GM18909 (cell line): ENCODE results near the gene HMX1.

Source experiments
- ATAC-seq: cut with Tn5 transposase; IDR thresholded peaks from one replicate; pipeline ENCODE4 v1.9.1; 2021; ENCODE audit warnings: mild to moderate bottlenecking; ENCODE audit not compliant: unreplicated experiment, poor library complexity

Gene HMX1

GRCh38 chr4:8871417-8872401 lies at the start of gene HMX1:
Gene HMX1 (minus strand): TSS chr4:8871839. CDS start chr4:8871614, 225 bp downstream.
- ATAC-seq: no peak

- ATAC-seq: no peak
Observed at GRCh38 chr4:8920969-8921368, 49.3 kb upstream of the HMX1 start.

GRCh38 chr4:8920289-8920965 lies 48.8 kb upstream of the HMX1 start:
- no peak for ATAC-seq

GRCh38 chr4:8919651-8920288 lies 48.1 kb upstream of the HMX1 start:
- no peak for ATAC-seq

GRCh38 chr4:8917868-8918783 lies 46.5 kb upstream of the HMX1 start:
- ATAC-seq: peak; percentile 86

- no peak for ATAC-seq
Observed at GRCh38 chr4:8917321-8917811, 45.7 kb upstream of the HMX1 start.

- no peak for ATAC-seq
Observed at GRCh38 chr4:8916906-8917305, 45.3 kb upstream of the HMX1 start.

- ATAC-seq: no peak
Observed at GRCh38 chr4:8916351-8916885, 44.8 kb upstream of the HMX1 start.

- no peak for ATAC-seq
Observed at GRCh38 chr4:8915201-8916200, 43.9 kb upstream of the HMX1 start.

GRCh38 chr4:8914461-8915171 lies 43.0 kb upstream of the HMX1 start:
- no peak for ATAC-seq

GRCh38 chr4:8913858-8914460 lies 42.3 kb upstream of the HMX1 start:
- no peak for ATAC-seq

GRCh38 chr4:8913121-8913857 lies 41.6 kb upstream of the HMX1 start:
- ATAC-seq: no peak

- no peak for ATAC-seq
Observed at GRCh38 chr4:8912506-8912905, 40.9 kb upstream of the HMX1 start.

GRCh38 chr4:8912089-8912455 lies 40.4 kb upstream of the HMX1 start:
- ATAC-seq: no peak

- ATAC-seq: no peak
Observed at GRCh38 chr4:8911316-8912088, 39.9 kb upstream of the HMX1 start.

GRCh38 chr4:8910822-8911315 lies 39.2 kb upstream of the HMX1 start:
- no peak for ATAC-seq
